ENCODE data around the gene USP6NL.

GRCh38 chr10:11451640-11452260 lies 159.7 kb downstream of the USP6NL start:
- TF ChIP-seq, protein P1, sequence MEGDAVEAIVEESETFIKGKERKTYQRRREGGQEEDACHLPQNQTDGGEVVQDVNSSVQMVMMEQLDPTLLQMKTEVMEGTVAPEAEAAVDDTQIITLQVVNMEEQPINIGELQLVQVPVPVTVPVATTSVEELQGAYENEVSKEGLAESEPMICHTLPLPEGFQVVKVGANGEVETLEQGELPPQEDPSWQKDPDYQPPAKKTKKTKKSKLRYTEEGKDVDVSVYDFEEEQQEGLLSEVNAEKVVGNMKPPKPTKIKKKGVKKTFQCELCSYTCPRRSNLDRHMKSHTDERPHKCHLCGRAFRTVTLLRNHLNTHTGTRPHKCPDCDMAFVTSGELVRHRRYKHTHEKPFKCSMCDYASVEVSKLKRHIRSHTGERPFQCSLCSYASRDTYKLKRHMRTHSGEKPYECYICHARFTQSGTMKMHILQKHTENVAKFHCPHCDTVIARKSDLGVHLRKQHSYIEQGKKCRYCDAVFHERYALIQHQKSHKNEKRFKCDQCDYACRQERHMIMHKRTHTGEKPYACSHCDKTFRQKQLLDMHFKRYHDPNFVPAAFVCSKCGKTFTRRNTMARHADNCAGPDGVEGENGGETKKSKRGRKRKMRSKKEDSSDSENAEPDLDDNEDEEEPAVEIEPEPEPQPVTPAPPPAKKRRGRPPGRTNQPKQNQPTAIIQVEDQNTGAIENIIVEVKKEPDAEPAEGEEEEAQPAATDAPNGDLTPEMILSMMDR (IDR thresholded peaks at IDR 0.05): no peak
- TF ChIP-seq POLR2A (IDR thresholded peaks at IDR 0.05): no peak

Data from testis (tissue), 2 donors.